ENCODE results near the gene REM2.
A peak's percentile ranks its signal among the peaks of the same experiment; 100 is the strongest.

The REM2 gene

GRCh38 chr14:22875003-22875747 lies 7.8 kb upstream of the REM2 start:
- DNase-seq, result no peak

GRCh38 chr14:22875748-22876319 lies 7.2 kb upstream of the REM2 start:
- no peak for DNase-seq

GRCh38 chr14:22877000-22877501 lies 6.0 kb upstream of the REM2 start:
- no peak for DNase-seq

GRCh38 chr14:22878271-22879246 lies 4.5 kb upstream of the REM2 start:
- no peak for DNase-seq

- DNase-seq, result no peak
Measured at GRCh38 chr14:22882064-22882463, 958 bp upstream of the REM2 start.

- peak; percentile 70 for DNase-seq
Measured at GRCh38 chr14:22882529-22883172, 371 bp upstream of the REM2 start.

- no peak for DNase-seq
Measured at GRCh38 chr14:22884076-22884737, 1.2 kb downstream of the REM2 start.

GRCh38 chr14:22884738-22885523 lies 1.9 kb downstream of the REM2 start:
- no peak for DNase-seq

GRCh38 chr14:22885975-22886374 lies 3.0 kb downstream of the REM2 start:
- no peak for DNase-seq

GRCh38 chr14:22886500-22887259 lies 3.7 kb downstream of the REM2 start:
- peak; percentile 73 for DNase-seq

- DNase-seq, result peak; percentile 89
Measured at GRCh38 chr14:22887260-22887989, 4.4 kb downstream of the REM2 start.

GRCh38 chr14:22887990-22888378 lies 5.0 kb downstream of the REM2 start:
- no peak for DNase-seq

GRCh38 chr14:22888662-22889061 lies 5.6 kb downstream of the REM2 start:
- no peak for DNase-seq

GRCh38 chr14:22890416-22890815 lies 7.4 kb downstream of the REM2 start:
- no peak for DNase-seq

- no peak for DNase-seq
Measured at GRCh38 chr14:22892488-22892887, 9.5 kb downstream of the REM2 start.

GRCh38 chr14:22893706-22894105 lies 10.7 kb downstream of the REM2 start:
- DNase-seq, result no peak

GRCh38 chr14:22895402-22895801 lies 12.4 kb downstream of the REM2 start:
- no peak for DNase-seq

- DNase-seq, result no peak
Measured at GRCh38 chr14:22896356-22896755, 13.3 kb downstream of the REM2 start.

- no peak for DNase-seq
Measured at GRCh38 chr14:22896760-22897159, 13.7 kb downstream of the REM2 start.

- DNase-seq, result no peak
Measured at GRCh38 chr14:22897357-22897756, 14.3 kb downstream of the REM2 start.

All from NCI-H774 (cell line).